CD1c-positive myeloid dendritic cell (primary cell): Measurements from ENCODE around the gene HK1.
A peak's percentile ranks its signal among the peaks of the same experiment; 100 is the strongest.

Source experiments
- DNase-seq: peaks from one replicate; pipeline ENCODE4 v3.0.0-alpha.2; 2016; ENCODE audit errors: extremely low spot score

The HK1 gene

DNA sequence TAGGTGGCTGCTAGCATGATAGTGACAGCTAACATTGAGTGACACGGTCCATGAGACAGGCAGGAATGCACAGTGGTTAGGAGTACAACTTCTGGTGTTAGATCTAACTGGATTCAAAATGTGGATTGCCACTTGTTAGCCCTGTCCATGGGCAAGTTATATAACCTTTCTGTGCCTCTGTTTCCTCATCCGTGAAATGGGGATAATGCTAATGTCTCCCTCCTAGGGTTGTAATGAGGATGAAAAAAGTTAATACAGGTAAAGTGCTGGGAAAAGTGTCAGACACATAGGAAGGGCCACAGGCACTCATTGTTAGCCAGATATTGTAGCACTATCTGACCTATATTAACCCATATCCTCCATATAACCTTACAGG lies 96.6 kb downstream of the HK1 start:
- no peak for DNase-seq

GRCh38 chr10:69375307-69376151 lies 97.2 kb downstream of the HK1 start:
- no peak for DNase-seq

- no peak for DNase-seq
These were observed 98.4 kb downstream of the HK1 start for GRCh38 chr10:69376662-69377061.

- no peak for DNase-seq
These were observed 98.9 kb downstream of the HK1 start for GRCh38 chr10:69377191-69377590.

DNA sequence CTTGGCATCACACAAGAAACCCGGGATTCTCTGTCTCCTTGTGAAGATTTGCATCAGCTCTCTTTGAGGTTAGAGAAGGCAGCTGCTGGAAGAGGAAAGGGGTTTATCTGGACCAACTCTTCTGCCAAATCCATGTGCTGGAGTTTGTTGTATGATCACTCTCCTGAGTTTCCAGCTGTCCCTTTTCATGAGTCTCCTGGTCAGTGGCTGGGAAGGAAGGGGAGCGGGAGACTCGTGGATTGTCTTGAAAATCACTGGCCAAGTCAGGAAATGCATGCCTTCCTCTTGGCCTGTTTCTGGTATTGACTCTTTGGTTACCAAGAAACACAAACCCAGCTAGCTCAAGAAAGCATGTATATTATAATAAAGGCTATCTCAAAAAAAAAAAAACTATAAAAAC lies 99.6 kb downstream of the HK1 start:
- DNase-seq, result no peak

- DNase-seq, result no peak
These were observed 101.5 kb downstream of the HK1 start for GRCh38 chr10:69379800-69380199.

- DNase-seq, result no peak
These were observed 104.3 kb downstream of the HK1 start for GRCh38 chr10:69382382-69383117.

- DNase-seq, result no peak
These were observed 105.3 kb downstream of the HK1 start for GRCh38 chr10:69383558-69383957.

DNA sequence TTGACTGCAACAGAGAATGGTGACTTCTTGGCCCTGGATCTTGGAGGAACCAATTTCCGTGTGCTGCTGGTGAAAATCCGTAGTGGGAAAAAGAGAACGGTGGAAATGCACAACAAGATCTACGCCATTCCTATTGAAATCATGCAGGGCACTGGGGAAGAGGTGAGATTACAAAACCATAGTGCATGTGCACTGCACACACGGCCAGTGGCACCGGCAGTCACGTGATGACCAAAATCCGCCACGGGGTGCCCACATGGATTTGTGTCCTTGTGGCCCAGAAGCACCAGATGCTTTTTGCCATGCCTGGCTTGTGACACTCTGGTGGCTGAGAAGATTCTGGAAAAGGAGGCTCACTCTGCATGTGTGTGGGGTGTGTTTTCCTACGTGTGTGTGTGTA lies 106.0 kb downstream of the HK1 start:
- DNase-seq, result no peak

DNA sequence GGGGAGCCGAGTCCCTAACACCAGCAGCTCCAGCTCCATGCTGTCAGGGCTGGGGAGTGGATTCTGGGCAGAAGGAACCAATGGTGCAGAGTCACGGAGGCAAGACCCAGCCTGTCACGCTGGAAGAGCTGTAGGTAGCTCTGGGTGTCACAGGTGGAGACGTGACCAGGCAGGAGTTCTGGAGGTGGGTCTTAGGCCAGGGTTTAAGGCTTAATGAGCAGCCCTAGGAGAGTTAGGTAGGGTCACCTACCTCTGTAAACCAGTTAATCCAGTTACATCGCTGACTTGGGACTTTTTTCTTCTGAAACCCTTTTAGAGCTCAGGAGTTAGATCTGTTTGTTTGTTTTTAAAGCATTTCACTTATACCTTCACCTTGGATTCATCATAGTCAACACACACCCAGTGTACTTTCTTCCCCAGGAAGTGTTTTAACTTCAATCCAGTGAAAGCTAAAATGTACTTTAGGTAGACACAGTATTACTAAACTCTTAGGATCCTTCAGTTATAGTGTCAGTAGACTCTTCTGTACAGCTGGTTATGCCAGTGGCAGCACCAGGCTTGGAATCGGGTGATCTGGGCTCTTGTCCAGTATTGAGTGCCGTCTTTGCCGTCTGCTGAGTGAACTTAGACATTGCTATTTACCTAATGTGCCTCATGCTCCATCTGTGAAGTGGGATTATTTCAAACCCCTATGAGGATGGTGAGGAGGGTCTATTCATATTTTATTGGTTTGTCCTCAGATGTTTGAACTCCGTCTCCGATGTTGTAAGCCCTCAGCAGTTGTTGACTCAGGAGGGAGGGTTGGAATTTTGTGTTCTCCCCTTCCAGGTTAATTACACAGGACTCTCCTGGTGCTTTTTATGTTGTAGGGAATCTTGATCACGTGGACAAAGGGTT lies 107.4 kb downstream of the HK1 start:
- DNase-seq, result no peak

DNA sequence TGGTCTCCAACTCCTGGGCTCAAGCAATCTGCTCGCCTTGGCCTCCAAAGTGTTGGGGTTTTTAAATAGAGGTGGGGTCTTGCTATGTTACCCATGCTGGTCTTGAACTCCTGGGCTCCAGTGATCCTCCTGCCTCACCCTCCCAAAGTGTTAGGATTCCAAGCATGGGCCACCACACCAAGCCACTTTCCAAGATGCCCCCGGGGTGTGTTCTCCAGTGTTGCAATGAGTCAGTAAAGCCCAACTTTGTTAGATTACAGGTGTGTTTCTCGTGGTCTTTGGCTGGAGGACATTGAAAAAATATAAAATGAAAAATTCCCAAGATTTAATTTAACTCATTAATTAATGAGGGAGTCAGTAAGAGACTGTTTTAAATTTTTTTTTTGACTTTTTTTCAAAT lies 109.2 kb downstream of the HK1 start:
- DNase-seq, result no peak

GRCh38 chr10:69388488-69388887 lies 110.2 kb downstream of the HK1 start:
- DNase-seq, result no peak

DNA sequence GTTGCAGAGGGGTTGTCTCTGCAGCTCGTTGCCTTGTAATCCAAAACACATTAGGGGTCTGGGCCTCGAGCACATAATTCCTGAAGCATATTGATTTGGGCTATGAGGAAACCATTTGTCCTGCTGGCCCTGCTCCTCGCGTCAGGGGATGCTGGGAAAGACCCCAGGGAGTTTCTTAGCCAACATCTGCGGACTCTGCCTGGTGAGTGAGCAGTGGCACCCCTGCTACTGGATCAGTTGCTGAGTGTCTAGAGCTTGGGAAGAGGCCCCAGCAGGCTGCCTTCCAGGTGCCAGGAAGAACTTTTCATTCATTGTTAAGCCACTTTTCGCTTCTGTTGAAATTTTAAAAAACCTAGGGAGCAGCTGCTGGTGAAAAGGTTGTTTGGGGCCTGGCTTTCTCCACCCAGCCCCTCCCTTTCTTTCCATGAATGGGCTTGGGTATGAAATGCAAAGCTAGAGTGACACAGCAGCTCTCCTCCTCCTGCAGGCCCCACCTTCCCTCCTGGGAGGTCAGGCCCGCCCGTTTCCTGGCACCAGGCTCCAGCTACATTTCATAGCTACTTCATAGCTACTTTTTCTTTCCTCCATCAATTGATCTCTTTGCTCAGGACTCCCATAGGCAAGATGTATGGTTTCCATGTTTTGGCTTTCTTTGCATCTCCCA lies 111.7 kb downstream of the HK1 start:
- no peak for DNase-seq

DNA sequence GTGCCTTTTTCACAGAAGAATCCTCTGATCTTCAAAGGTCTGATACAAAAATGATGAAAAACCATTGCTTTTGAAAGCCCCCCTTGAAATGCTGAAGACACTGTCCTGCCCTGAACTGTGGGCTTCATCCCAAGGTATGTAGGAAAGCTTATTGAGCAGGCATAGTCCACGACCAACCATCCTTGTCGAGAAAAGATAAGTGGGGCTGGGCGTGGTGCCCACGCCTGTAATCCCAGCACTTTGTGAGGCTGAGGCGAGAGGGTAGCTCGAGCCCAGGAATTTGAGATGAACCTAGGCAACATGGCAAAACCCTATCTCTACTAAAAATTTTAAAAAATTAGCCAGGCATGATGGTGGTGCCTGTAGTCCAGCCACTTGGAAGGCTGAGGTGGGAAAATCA lies 112.9 kb downstream of the HK1 start:
- no peak for DNase-seq

DNA sequence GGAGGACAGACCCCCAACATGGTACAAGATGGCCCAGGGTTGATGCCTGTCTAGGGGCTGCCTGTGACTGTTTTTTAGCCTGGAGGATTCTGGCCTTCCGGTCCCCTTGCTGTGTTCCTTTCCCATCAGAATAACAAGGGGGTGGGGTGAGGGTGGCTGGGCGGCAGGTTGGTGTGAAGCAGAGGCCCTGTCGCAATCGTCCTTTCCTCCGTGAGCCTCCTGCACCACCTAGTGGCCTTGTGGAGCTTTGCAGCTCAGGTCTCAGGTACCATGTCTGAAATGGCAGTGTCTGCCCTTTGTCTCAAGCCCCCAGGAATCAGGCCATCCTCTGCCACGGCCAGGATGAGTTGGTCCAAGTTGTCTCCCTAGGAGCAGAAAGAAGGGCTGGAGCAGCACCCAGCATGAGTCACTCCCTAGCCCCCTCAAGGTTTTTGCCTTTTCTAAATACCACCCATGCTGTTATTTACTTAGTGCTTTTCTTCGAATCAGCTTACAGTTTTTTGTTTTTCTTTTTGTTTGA lies 114.2 kb downstream of the HK1 start:
- DNase-seq, result peak; percentile 87

DNA sequence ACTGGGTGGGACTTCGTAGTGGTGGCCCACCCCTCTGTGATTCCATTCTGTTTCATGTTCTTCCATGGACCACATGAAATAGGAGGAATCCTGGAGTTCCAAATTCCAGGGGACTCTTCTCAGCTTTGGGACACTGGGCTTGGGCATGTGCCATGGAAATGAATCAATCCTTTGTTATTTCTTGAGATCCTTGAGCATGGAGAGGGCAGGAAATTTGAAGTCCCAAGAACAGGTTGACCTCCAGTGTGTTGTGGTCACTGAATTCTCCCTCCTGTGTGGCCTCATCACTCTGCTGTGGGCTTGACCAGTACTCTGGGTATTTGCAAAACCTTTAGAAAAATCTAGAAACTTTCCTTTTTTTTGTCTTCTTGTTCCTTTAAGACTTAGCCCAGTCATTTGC lies 115.7 kb downstream of the HK1 start:
- DNase-seq, result no peak

DNA sequence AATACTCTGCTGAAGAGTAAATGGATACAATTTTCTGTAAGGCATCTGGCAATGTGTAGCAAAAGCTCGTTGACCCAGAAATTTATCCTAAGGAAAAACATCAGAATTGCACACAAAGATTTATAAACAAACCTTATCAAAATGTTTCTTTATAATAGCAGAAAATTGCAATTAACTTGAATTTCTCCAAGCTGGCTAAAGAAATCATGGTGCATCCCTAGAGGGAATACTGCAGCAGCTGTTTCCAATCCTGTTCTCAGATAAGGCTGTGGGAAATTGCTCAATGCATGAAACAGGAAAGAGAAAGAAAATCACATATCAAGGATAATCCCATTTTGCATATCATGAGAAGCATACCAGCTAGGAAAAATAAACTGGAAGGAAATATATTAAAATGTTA lies 119.7 kb downstream of the HK1 start:
- DNase-seq, result no peak

DNA sequence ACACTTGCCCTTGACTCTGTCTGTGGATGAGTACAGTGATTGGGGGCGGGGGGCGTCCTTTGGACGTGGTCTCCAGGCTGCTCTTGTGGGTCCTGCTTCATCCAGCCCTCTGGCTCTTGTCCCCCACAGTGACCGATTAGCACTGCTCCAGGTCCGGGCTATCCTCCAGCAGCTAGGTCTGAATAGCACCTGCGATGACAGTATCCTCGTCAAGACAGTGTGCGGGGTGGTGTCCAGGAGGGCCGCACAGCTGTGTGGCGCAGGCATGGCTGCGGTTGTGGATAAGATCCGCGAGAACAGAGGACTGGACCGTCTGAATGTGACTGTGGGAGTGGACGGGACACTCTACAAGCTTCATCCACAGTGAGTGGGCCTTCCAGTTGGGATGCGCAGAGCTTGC lies 120.2 kb downstream of the HK1 start:
- DNase-seq, result no peak

- DNase-seq, result no peak
These were observed 122.6 kb downstream of the HK1 start for GRCh38 chr10:69400936-69401335.

DNA sequence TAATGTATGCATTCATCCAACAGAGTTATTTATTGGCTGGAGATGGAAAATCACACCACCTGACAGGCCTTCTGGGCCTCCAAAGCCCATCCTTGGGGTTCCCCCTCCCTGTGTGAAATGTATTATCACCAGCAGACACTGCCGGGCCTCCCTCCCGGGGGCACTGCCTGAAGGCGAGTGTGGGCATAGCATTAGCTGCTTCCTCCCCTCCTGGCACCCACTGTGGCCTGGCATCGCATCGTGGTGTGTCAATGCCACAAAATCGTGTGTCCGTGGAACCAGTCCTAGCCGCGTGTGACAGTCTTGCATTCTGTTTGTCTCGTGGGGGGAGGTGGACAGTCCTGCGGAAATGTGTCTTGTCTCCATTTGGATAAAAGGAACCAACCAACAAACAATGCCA lies 123.1 kb downstream of the HK1 start:
- DNase-seq, result no peak

GRCh38 chr10:69402386-69402785 lies 124.1 kb downstream of the HK1 start:
- no peak for DNase-seq

- DNase-seq, result no peak
These were observed 124.8 kb downstream of the HK1 start for GRCh38 chr10:69403066-69403465.
